GM12873 (cell line): Measurements from ENCODE around the gene SAPCD2.

ENCODE experiments used
- CTCF ChIP-seq: IDR thresholded peaks from 2 replicates; pipeline ENCODE4 v1.5.1; 2012; ENCODE audit warnings: low read depth, mild to moderate bottlenecking, moderate library complexity, low read length, control low read depth; ENCODE audit not compliant: insufficient read depth; ENCODE audit errors: missing control alignments

Gene SAPCD2

GRCh38 chr9:137113385-137114159 is 43.2 kb upstream of the SAPCD2 start:
- TF ChIP-seq CTCF, result no peak

GRCh38 chr9:137112564-137113384 is 42.4 kb upstream of the SAPCD2 start:
- no peak for TF ChIP-seq CTCF

- no peak for TF ChIP-seq CTCF
Observed at GRCh38 chr9:137111788-137112563, 41.6 kb upstream of the SAPCD2 start.

GRCh38 chr9:137110911-137111787 is 40.8 kb upstream of the SAPCD2 start:
- TF ChIP-seq CTCF, result no peak

- TF ChIP-seq CTCF, result no peak
Observed at GRCh38 chr9:137110147-137110910, 40.0 kb upstream of the SAPCD2 start.

- no peak for TF ChIP-seq CTCF
Observed at GRCh38 chr9:137109250-137110146, 39.1 kb upstream of the SAPCD2 start.
